ENCODE measurements around the gene MTA1.

The MTA1 gene

GRCh38 chr14:105418269-105419194, 1.1 kb upstream of the MTA1 start:
- TF ChIP-seq POLR2AphosphoS5 (IDR thresholded peaks at IDR 0.05; ENCODE audit: low read depth, low read length), result no peak
- TF ChIP-seq SIN3A (IDR thresholded peaks at IDR 0.05; ENCODE audit: borderline replicate concordance, insufficient read depth, low read length), result no peak
- no peak for TF ChIP-seq REST (IDR thresholded peaks at IDR 0.05; ENCODE audit: insufficient read depth in 1 of 2, low read depth in 2 of 2, low read length in 2 of 2)
- TF ChIP-seq FOXP2 (optimal IDR thresholded peaks at IDR 0.05; ENCODE audit: borderline replicate concordance, extremely low read depth, extremely low read length, insufficient read depth), result no peak
- no peak for TF ChIP-seq TAF1 (IDR thresholded peaks at IDR 0.05; ENCODE audit: borderline replicate concordance, insufficient read depth, low read length)

- TF ChIP-seq SIN3A (IDR thresholded peaks at IDR 0.05; ENCODE audit: borderline replicate concordance, insufficient read depth, low read length) (no peak), REST (IDR thresholded peaks at IDR 0.05; ENCODE audit: insufficient read depth in 1 of 2, low read depth in 2 of 2, low read length in 2 of 2) (no peak), POLR2AphosphoS5 (IDR thresholded peaks at IDR 0.05; ENCODE audit: low read depth, low read length) (no peak), TAF1 (IDR thresholded peaks at IDR 0.05; ENCODE audit: borderline replicate concordance, insufficient read depth, low read length) (no peak), FOXP2 (optimal IDR thresholded peaks at IDR 0.05; ENCODE audit: borderline replicate concordance, extremely low read depth, extremely low read length, insufficient read depth) (no peak)
These were observed 710 bp downstream of the MTA1 start for GRCh38 chr14:105420101-105420973.

- no peak for TF ChIP-seq SIN3A (IDR thresholded peaks at IDR 0.05; ENCODE audit: borderline replicate concordance, insufficient read depth, low read length)
- TF ChIP-seq REST (IDR thresholded peaks at IDR 0.05; ENCODE audit: insufficient read depth in 1 of 2, low read depth in 2 of 2, low read length in 2 of 2), result no peak
- TF ChIP-seq POLR2AphosphoS5 (IDR thresholded peaks at IDR 0.05; ENCODE audit: low read depth, low read length), result no peak
These were observed 1.5 kb downstream of the MTA1 start for GRCh38 chr14:105420974-105421674.

- TF ChIP-seq FOXP2 (optimal IDR thresholded peaks at IDR 0.05; ENCODE audit: borderline replicate concordance, extremely low read depth, extremely low read length, insufficient read depth) (no peak), TAF1 (IDR thresholded peaks at IDR 0.05; ENCODE audit: borderline replicate concordance, insufficient read depth, low read length) (no peak)
These were observed 2.3 kb downstream of the MTA1 start for GRCh38 chr14:105421723-105422615.

Data from PFSK-1 (cell line).